NB4 (cell line): ENCODE results near the gene FRS2.

Experiments used
- DNase-seq: peaks from one replicate; pipeline ENCODE4 v3.0.0; 2010; ENCODE audit warnings: low read depth
- H3K4me3 ChIP-seq: one replicate; pipeline ENCODE4 v1.5.1; 2011; ENCODE audit warnings: mild to moderate bottlenecking, low read depth, low read length, moderate library complexity
- CTCF ChIP-seq: IDR thresholded peaks from one replicate; pipeline ENCODE4 v1.5.1; 2012; ENCODE audit warnings: low read depth, low read length
- MAX ChIP-seq: IDR thresholded peaks from 2 replicates; pipeline ENCODE4 v1.6.1; 2011; ENCODE audit warnings: low read depth, low read length
- MYC ChIP-seq: IDR thresholded peaks from 2 replicates; pipeline ENCODE4 v1.6.1; 2011; ENCODE audit warnings: low read depth, low read length
- POLR2A ChIP-seq: IDR thresholded peaks from 2 replicates; pipeline ENCODE4 v1.6.1; 2011; ENCODE audit warnings: mild to moderate bottlenecking; ENCODE audit not compliant: insufficient read length; ENCODE audit errors: extremely low read depth

Gene FRS2

GRCh38 chr12:69468237-69469026, 1.8 kb upstream of the FRS2 start:
- H3K4me3 ChIP-seq: no peak overlapping the region
- TF ChIP-seq MYC (no peak), MAX (no peak), POLR2A (no peak), CTCF (no peak)
- DNase-seq: no peak

- peak overlapping the region; percentile 88 for H3K4me3 ChIP-seq
- no peak for DNase-seq
- TF ChIP-seq MYC (no peak), POLR2A (no peak), CTCF (no peak), MAX (no peak)
Observed at GRCh38 chr12:69469854-69470188, 367 bp upstream of the FRS2 start.

- no peak for DNase-seq
- TF ChIP-seq MAX: no peak
- TF ChIP-seq CTCF: no peak
- TF ChIP-seq POLR2A: no peak
- TF ChIP-seq MYC: no peak
- H3K4me3 ChIP-seq: peak overlapping the region; percentile 88
Observed at GRCh38 chr12:69471076-69471430, 865 bp downstream of the FRS2 start.

GRCh38 chr12:69471667-69472385, 1.6 kb downstream of the FRS2 start:
- peak overlapping the region; percentile 88 for H3K4me3 ChIP-seq
- no peak for DNase-seq
- TF ChIP-seq MAX: no peak
- no peak for TF ChIP-seq MYC
- no peak for TF ChIP-seq CTCF
- no peak for TF ChIP-seq POLR2A

GRCh38 chr12:69473262-69473661, 3.1 kb downstream of the FRS2 start:
- no peak for TF ChIP-seq MYC
- no peak for TF ChIP-seq CTCF
- no peak for TF ChIP-seq MAX
- no peak for TF ChIP-seq POLR2A
- peak overlapping the region; percentile 26 for H3K4me3 ChIP-seq
- no peak for DNase-seq

- H3K4me3 ChIP-seq: no peak overlapping the region
- no peak for TF ChIP-seq MAX
- TF ChIP-seq POLR2A: no peak
- no peak for TF ChIP-seq CTCF
- TF ChIP-seq MYC: no peak
- DNase-seq: no peak
Observed at GRCh38 chr12:69474456-69474855, 4.3 kb downstream of the FRS2 start.
